Left ventricle myocardium superior (tissue), 1 donor: ENCODE results near the gene RPSA. TPM values are rescaled to one million over a fixed set of nuclear protein-coding genes. Genes with fewer than 3 reads are reported as not detected.
"Not testable (repeated sequence)": the region's sequence is repeated elsewhere in the genome, so short reads cannot be mapped to it uniquely, and the experiment has no call there.

ENCODE experiments used
- ATAC-seq: fragments of 200-7000 bp; cut with Tn5 transposase; one replicate; pipeline ENCODE4 v1.9.1; 2020; ENCODE audit warnings: mild to moderate bottlenecking, moderate library complexity
- DNase-seq: peaks from one replicate; pipeline ENCODE4 v3.0.0-alpha.2; 2020
- intact Hi-C: fragments of 100-400 bp; cut with micrococcal nuclease; formaldehyde crosslinking; loops from one replicate; pipeline ENCODE4 v1.11.0; 2022
- long read RNA-seq: library from polyadenylated mRNA; unstranded; transcript quantifications from one replicate; pipeline ENCODE4 v2.0.0, GENCODE V29; 2021
- total RNA-seq: library from RNA; stranded (reverse); fragmentation: NEBNext Ultra II Directional; extraction: Animal tissue kit (Norgen Biotek cat#: 25700); gene quantifications from one replicate; pipeline ENCODE4 v1.2.1, GENCODE V29; 2021
- donor health status: DM: no; HTN: yes; CAD: no; lungs with severe emphysema.

RPSA gene
- total RNA-seq, result 372 TPM
- long read RNA-seq, transcript RPSA-201 (7 exons, 1,171 nt), result major isoform, 279 of 303 reads
- long read RNA-seq, partial matches to known transcripts, result 14 of 303 reads
- long read RNA-seq, other reads (novel, unspliced or antisense), result 9 of 303 reads

DNA sequence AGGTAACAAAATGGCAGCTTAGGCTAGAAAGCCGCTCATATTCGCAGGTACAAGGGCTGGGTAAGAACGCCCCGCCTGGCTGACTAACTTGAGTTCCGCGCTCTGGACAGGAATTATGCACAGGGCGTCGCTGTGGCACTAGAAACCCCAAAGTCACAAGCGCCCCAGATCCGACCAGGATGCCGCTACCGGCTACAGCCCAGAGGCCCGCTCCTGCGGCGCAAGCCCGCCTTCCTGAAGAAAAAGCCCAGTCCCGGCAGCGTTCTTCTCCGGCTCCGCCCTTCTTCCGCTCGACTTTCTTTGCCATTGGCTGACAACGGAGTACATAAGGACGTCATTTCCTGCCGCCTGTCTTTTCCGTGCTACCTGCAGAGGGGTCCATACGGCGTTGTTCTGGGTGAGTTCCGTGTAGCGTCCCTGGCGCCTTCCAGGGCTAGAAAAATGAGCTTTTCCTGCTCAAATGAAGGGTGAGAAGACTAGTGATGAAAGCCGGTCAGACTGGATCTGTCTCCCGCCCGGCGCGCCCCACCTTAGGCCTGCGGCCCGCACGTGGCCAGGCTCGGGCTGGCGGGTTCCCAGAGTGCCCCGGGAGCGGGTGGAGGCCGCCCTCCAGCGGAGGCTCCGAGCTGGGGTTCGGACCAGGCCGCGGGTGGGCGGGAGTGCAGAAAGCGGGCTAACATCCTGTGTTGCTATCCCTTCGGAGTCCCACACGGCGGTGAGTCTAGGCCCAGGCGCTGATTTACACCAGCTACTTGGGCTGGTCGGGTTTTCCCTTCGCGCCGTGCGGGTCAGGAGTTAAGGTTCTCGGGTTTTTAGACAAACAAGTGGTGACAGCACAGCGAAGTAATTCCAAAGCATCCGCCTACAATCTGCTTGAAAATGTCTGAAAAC lies at the start of gene RPSA:
RPSA (plus strand) TSS at position 353 of the 891 bp plus-strand sequence. CDS start 934 bp downstream, outside the sequence.
- ATAC-seq, result peak; percentile 98
- intact Hi-C loops, result no loop called here

DNA sequence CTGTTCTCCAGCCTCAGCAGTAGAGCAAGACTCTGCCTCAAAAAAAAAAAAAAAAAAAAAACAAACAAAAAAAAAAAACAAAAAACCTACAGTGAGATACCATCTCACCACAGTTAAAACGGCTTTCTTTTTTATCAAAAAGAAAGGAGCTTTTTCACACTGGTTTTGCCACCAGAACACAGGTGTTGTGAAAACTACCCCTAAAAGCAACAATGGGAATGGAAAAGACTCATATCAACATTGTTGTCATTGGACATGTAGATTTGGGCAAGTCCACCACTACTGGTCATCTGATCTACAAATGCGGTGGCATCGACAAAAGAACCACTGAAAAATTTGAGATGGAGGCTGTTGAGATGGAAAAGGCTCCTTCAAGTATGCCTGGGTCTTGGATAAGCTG lies 48.2 kb upstream of the RPSA start:
- intact Hi-C loops, result no loop called here
- no peak for DNase-seq
- ATAC-seq, result no peak

More for the DNA sequence above, at the start of gene RPSA:
- DNase-seq, result peak; percentile 94

DNA sequence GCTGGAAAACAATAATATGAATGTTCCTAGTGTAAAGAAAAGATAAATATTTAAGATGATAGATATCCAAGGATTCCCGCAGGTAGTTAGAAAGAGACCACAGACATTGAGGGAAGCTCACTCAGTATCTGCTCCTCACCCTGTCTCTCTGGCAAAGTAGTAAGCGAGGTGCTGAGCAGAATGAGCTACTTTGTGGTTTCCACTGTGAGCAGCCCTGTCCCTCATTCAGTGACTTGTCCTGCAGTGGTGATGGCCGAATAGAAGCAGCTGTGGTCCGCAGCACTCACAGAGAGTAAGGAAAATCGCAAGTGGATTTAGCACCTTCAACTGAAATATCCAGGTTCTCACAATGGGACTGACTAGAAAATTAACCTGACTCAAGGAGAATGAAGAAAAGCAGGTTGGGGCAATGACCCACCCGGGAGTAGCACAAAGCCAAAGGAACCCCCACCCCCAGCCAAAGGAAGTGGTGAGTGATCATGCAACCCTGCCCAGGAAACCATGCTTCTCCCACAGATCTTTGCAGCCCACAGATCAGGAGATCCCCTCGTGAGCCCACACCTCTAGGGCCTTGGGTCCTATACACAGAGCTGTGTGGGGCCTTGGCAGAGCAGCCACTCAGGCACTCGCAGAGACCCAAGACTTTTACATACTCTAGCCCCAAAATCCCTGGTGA lies 45.1 kb upstream of the RPSA start:
- DNase-seq, result no peak
- intact Hi-C loops, result no loop called here
- peak; percentile 40 for ATAC-seq

DNA sequence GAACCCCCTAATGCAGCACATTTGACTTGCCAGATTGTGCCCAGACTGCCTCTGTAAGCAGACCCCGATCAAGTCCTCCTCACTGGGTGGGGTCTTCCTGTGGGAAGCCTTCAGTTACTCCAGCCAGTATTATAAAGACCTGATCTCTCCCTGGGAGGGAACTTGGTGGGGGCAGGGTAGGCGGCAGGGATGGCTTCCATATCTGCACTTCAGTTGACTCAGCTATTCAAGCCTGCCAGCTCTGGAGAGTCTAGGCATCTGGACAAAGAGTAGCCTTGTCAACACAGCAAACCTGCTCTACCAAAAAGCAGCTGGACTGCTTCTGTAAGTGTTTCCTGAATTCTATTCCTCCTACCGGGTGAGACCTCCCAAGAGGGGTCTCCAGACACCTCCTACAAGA lies 44.3 kb upstream of the RPSA start:
- ATAC-seq, result peak; percentile 96
- intact Hi-C loops, result no loop called here
- DNase-seq, result peak; percentile 38

DNA sequence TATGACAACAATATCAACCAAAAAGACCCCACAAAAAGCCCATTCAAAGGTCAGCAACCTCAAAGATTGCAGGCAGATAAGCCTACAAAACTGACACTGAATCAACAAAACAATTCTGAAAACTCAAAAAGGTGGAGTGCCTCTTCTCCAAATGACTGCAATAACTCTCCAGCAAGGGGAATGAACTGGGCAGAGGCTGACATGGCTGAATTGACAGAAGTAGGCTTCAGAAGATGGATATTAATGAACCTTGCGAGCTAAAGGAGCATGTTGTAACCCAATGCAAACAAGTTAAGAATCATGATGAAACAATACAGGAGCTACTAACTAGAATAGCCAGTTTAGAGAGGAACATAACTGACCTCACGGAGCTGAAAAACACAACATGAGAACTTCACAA lies 43.7 kb upstream of the RPSA start:
- no peak for ATAC-seq

DNA sequence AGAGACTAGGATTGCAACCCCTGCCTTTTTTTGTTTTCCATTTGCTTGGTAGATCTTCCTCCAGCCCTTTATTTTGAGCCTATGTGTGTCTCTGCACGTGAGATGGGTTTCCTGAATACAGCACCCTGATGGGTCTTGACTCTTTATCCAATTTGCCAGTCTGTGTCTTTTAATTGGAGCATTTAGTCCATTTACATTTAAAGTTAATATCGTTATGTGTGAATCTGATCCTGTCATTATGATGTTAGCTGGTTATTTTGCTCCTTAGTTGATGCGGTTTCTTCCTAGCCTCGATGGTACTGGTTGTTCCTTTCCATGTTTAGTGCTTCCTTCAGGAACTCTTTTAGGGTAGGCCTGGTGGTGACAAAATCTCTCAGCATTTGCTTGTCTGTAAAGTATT lies 36.1 kb upstream of the RPSA start:
- DNase-seq, ATAC-seq, intact Hi-C loops: not testable (repeated sequence)

More for the DNA sequence above, 43.7 kb upstream of the RPSA start:
- DNase-seq, result no peak
- intact Hi-C loops, result no loop called here

DNA sequence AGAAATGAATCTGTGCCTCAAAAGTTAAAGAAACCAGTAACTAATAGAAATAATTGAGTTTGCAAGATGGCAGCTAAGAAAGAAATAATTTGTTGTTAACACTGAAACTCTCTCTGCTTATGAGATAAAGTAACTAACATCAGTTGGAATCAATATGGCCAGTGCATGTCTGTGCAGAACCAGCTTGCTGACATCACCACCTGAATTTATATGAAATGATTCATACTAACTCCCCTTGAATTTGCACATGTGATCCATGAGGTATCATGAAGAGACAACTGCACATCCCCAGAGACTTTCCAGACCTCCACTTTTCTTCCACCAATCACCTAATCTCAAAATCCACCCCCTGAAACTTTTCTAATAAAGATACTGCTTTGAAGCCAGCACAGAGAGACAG lies 33.7 kb upstream of the RPSA start:
- no peak for ATAC-seq
- intact Hi-C loops, result no loop called here
- DNase-seq, result no peak

DNA sequence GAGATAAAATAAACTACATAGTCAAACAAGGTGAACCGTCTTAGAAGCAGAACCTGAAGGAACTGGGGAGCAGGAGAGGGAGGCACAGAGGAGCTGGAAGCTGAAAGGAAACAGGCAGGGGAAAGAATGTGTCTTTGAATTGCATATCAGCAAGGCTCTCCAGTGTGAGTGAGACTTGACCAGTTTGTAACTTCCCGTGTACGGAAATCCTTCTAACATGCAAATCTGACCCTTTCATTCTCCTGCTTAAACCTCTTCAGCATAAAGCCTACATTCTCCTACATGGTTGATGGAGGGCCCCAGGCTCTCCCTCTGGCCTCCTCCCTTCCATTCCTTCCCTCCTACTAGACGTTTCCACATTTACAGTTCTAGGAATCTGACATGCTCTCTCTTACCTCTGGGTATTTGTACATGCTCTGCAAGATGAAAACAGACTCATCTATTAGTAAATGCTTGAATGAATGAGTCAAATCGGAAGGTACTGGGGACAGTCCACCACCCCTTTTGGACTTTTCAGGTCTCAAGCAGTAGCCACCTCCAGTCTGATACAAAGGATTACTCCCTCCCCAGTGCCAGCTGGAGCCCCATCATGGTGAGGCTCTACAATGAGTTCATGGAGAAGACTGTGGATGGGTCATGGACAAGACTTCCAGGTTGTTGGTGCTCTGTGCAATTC lies 29.4 kb upstream of the RPSA start:
- ATAC-seq (no peak), DNase-seq (no peak)
- intact Hi-C loops, result no loop called here

DNA sequence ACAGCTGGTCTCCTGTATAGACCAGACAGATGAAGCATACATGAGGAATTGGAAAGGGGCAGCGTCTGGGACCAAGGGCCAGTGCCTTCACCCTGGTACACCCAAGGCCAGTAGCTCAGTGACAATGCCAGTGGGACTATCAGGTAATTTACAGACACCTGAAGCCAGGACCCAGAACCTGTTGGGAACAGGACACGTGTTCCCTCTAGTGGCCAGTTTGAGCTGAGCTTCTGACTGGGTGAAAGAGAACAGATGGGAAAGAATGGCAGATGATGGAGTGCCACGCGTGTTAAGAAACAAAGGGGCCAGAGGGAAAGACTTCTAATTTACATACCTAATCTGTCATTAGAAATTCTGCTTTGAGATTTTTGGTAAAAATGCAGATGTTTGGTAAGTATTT lies 28.4 kb upstream of the RPSA start:
- DNase-seq, result no peak
- intact Hi-C loops, result no loop called here
- ATAC-seq, result peak; percentile 51

DNA sequence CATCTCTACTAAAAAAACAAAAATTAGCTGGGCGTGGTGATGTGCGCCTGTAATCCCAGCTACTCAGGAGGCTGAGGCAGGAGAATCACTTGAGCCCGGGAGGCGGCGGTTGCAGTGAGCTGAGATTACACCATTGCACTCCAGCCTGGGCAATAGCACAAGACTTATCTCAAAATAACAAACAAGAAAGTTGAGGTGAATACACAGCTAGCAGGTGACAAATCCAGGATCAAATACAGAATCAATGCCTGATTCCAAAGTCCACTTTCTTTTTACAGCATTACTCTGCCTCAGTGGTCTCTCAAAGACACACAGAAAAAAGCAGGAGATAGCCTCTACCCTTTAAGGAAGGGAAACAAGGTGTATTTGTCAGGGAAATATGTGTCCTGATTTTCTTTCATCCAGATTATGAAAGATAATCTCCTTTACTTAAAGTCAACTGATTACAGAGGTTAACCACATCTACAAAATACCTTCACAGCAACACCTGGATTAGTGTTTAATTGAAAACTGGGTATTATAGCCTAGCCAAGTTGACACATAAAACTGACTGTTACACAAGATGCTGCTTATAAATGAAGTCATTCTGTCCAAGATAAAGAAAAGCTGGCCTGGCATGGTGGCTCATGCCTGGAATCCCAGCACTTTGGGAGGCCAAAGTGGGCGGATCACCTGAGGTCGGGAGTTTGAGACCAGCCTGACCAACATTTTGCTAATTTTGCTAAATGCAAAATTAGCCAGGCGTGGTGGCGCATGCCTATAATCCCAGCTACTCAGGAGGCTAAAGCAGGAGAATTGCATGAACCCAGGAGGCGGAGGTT lies 27.4 kb upstream of the RPSA start:
- ATAC-seq, result no peak
- DNase-seq, result no peak
- intact Hi-C loops, result no loop called here

DNA sequence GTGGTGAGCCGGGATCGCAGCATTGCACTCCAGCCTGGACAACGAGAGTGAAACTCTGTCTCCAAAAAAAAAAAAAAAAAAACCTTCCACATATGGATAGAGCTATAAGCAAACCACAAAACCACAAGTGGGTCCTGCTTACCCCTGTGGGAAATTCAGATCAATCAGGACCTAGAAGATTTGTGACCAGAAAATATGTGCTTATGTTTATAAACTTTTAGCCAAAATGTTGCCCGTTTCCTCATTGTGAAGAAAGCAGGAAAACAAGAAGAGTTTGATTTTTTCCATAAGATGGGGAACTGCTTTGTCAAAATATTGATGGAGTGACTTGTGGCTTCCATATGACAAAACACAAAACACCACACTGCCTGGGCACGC lies 26.8 kb upstream of the RPSA start:
- DNase-seq (no peak), ATAC-seq (no peak)
- intact Hi-C loops, result no loop called here

DNA sequence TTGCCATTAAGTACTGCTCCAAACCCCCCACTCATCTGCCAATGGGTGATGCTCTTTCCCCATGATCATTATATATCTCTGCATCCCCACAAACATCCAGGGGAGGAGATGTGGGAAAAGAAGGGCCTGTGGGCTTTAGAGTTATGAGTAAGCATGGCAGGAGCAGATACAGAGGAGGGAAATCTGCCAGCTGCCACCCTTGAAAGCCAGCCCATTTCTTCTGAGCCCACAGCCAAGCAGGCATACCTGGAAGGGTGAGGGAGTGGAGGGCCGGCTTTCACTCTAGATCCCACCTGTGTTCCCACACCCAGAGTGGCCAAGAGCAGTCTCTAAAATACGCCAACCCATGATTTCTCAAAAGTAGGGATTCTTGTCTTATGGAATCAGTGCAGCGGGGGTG lies 25.1 kb upstream of the RPSA start:
- intact Hi-C loops, result no loop called here

DNA sequence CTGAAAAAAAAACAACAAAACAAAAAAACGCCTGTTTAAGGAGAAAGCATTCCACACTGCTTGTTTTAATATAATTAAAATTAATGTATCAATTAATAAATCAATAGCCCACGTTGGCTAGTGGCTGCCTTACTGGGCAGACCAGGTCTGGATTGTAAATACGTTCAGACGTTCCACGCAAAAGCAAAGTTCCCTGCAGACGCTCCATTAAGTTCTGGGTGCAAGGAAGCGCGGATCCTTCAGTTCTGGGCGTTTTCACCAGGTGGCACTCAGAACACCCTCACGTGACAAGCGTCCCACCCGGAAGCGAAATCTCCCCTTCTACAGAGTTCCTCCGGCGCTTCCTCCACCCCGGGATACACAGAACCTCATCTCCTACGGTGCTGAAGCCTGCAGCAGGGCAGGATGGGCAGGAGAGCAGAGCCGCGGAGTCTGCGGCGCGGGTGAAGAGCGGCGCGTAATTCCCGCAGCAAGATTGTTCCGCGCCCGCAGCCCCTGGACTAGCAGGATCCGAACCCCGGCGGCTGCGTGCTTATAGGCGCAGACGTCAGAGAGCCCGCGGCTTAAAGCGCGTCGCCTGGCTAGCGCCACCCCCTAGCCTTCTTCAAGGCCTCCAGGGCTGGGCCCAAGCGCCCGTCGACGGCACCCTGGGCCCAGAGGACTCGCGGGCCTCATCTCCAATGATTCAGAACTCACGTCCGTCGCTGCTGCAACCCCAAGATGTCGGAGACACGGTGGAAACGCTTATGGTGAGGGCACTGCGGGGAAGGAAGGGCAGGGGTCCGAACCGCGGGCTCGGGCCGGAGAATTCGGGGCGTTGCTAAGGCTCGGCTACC lies 23.3 kb upstream of the RPSA start, which contains the start of gene SLC25A38:
SLC25A38 (plus strand) TSS at position 326 of the 836 bp plus-strand sequence; CDS start at position 681, 355 bp downstream.
- intact Hi-C loops, result no loop called here
- peak; percentile 81 for DNase-seq
- ATAC-seq, result peak; percentile 77

More for the DNA sequence above, 25.1 kb upstream of the RPSA start:
- DNase-seq, result no peak
- no peak for ATAC-seq

DNA sequence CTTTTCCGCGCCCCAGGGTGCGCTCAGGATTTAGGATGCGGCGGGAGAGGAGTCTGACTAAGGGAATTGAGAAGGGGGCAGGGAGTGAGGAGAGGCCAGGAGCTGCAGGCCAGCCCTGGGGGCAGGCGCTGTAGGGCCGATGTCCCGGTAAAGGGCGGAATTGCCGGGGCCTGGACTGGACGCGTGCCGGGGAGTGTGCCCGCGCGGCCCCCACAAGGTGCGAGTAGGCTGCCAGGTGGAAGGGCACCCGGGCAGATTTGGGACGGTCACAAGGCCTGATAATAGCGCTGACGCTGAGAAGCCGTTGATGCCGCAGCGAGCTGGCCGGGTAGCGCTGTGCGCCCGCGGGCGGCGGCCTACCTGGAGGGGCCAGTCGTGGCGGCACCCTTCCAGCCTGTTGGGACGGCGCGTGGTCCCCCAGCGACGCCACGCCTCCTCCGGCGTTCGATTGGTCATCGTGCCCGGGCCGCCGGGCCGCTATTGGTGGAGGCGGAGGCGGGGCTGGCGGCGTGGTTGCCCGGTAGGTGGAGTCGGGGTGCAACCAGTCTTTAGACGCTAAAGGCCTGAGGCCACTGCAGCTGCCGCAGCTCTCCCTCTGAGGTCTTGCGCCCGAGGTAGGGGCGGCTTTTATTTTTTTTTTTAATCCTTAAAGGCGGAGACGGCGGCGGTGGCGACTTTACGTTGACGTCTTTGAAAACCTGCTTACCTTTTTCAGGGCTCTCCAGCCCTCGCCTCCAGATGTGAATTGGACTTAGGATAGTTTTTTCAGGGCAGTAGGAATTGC lies 22.4 kb upstream of the RPSA start:
- ATAC-seq, result peak; percentile 97
- peak; percentile 98 for DNase-seq
- intact Hi-C loops, result no loop called here

DNA sequence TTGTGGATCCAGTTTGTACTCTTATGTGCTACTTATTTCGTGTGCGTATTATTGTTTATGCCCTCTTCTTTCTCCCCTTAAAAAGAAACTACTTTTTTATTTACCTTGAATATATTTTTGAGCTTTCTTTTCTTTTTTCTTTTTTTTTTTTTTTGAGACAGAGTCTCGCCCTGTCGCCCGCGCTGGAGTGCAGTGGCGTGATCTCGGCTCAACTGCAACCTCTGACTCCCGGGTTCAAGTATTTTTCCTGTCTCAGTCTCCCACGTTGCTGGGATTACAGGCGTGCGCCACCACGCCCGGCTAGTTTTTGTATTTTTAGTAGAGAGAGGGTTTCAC lies 21.9 kb upstream of the RPSA start:
- ATAC-seq (no peak), DNase-seq (no peak)
- intact Hi-C loops, result no loop called here

DNA sequence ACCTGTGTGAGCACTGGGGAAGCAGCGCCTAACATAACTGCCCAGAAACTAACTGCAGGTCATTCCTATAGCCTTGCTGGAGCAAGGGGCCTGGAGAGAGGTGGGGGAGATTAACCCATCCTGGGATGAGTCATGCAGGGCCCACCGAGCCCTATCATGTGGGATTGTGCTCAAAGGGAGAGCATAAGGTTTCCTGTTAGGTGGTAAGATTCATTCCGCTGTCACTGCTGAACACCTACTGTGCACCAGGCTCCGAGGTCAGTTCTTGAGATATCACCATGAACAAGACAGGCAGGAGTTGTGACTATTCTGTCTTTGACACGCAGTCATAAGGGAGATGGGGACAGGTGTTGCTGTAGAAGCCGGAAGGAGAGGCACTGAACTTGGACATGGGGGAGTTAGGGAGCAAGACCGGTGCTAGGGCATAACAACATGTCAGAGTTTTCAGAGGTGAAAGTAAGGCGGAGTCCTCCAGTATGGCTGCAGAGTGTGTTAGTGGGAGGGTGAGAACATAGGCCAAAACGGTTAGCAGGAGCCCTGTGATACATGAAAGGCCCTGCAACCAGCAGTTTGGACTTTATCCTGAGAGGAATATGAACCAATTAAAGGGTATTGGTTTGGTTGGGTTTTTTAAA lies 20.9 kb upstream of the RPSA start:
- intact Hi-C loops, result no loop called here
- ATAC-seq (no peak), DNase-seq (no peak)

DNA sequence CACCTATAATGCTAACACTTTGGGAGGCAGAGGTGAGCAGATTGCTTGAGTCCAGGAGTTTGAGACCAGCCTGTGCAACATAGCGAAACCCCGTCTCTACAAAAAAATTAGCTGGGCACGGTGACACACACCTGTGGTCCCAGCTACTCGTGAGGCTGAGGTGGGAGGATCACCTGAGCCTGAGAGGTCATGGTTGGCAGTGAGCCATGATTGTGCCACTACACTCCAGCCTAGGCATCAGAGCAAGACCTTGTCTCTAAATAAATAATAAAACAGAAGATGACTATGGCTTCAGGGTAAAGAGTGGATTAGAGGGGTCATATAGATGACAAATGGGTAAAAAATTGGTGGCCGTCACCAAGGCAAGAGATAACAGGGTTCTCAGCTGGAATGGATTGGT lies 20.2 kb upstream of the RPSA start:
- no peak for DNase-seq
- ATAC-seq, result no peak
- intact Hi-C loops, result no loop called here
